Measurements from ENCODE around the gene PSMC3.

- TF ChIP-seq, protein P1, sequence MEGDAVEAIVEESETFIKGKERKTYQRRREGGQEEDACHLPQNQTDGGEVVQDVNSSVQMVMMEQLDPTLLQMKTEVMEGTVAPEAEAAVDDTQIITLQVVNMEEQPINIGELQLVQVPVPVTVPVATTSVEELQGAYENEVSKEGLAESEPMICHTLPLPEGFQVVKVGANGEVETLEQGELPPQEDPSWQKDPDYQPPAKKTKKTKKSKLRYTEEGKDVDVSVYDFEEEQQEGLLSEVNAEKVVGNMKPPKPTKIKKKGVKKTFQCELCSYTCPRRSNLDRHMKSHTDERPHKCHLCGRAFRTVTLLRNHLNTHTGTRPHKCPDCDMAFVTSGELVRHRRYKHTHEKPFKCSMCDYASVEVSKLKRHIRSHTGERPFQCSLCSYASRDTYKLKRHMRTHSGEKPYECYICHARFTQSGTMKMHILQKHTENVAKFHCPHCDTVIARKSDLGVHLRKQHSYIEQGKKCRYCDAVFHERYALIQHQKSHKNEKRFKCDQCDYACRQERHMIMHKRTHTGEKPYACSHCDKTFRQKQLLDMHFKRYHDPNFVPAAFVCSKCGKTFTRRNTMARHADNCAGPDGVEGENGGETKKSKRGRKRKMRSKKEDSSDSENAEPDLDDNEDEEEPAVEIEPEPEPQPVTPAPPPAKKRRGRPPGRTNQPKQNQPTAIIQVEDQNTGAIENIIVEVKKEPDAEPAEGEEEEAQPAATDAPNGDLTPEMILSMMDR (IDR thresholded peaks at IDR 0.05), result no peak
- TF ChIP-seq POLR2AphosphoS5 (IDR thresholded peaks at IDR 0.05) (no peak), POLR2A (IDR thresholded peaks at IDR 0.05) (no peak)
Measured at GRCh38 chr11:47448566-47449427, 22.6 kb upstream of the PSMC3 start, which contains the start of gene RAPSN.

All from stomach (tissue), 4 donors.